Body of pancreas (tissue), 4 donors: ENCODE data around the gene MAGEB3.

Source experiments
- POLR2A ChIP-seq, 3 donors: fragments of 450-650 bp; IDR thresholded peaks; one replicate each; pipeline ENCODE4 v1.6.1; 2016; ENCODE audit warnings: antibody characterized with exemption in 3 of 3, mild to moderate bottlenecking in 2 of 3
- TF ChIP-seq, protein P1 (sequence below), 7 experiments: fragments of 450-650 bp in 4 of 7; fragments of 200-600 bp in 3 of 7; sonication (generic) in 3 of 7; IDR thresholded peaks; one replicate each; pipeline ENCODE4 v1.5.1; 2016 to 2019; ENCODE audit warnings: antibody characterized with exemption in 7 of 7

DNA sequence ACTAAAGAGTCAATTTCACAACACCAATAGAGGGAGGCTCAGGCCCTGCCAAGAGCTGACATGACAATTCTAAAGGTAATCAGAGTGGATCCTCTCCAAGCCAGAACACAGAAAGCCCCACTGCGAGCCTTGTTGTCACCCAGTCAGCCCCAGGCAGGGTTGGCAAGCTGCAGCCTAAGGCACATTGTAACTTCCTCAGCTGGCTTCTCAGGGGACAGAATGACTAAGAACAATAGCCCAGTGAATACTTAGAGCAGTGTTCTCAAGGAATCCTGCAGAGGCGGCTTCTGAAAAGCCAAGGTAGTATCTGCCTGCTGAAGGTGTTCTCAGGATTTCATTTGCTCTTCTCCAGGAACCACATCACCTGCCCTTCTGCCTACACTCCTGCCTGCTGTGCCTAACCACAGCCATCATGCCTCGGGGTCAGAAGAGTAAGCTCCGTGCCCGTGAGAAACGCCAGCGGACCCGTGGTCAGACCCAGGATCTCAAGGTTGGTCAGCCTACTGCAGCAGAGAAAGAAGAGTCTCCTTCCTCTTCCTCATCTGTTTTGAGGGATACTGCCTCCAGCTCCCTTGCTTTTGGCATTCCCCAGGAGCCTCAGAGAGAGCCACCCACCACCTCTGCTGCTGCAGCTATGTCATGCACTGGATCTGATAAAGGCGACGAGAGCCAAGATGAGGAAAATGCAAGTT is 11.4 kb downstream of the MAGEB3 start, which contains the start of gene MAGEB4:
- TF ChIP-seq, protein P1, sequence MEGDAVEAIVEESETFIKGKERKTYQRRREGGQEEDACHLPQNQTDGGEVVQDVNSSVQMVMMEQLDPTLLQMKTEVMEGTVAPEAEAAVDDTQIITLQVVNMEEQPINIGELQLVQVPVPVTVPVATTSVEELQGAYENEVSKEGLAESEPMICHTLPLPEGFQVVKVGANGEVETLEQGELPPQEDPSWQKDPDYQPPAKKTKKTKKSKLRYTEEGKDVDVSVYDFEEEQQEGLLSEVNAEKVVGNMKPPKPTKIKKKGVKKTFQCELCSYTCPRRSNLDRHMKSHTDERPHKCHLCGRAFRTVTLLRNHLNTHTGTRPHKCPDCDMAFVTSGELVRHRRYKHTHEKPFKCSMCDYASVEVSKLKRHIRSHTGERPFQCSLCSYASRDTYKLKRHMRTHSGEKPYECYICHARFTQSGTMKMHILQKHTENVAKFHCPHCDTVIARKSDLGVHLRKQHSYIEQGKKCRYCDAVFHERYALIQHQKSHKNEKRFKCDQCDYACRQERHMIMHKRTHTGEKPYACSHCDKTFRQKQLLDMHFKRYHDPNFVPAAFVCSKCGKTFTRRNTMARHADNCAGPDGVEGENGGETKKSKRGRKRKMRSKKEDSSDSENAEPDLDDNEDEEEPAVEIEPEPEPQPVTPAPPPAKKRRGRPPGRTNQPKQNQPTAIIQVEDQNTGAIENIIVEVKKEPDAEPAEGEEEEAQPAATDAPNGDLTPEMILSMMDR (IDR thresholded peaks at IDR 0.05): no peak
- TF ChIP-seq POLR2A (IDR thresholded peaks at IDR 0.05): no peak
